ENCODE measurements around the gene CT45A5.
"Not testable (repeated sequence)": the region's sequence is repeated elsewhere in the genome, so short reads cannot be mapped to it uniquely, and the experiment has no call there.

CT45A5 gene, protein sequence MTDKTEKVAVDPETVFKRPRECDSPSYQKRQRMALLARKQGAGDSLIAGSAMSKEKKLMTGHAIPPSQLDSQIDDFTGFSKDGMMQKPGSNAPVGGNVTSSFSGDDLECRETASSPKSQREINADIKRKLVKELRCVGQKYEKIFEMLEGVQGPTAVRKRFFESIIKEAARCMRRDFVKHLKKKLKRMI
- total RNA-seq, result 0 reads per million in 3 donors

GRCh38 chrX:135785403-135785802 lies at the start of gene CT45A5:
CT45A5 (minus strand) TSS chrX:135785503; CDS start chrX:135781729, 3,774 bp downstream.
- not testable (repeated sequence) for H3K4me1 ChIP-seq (ENCODE audit: control insufficient read depth, insufficient read depth, low read length, poor library complexity, severe bottlenecking); H3K27ac ChIP-seq (ENCODE audit: insufficient read depth, low read length, poor library complexity, severe bottlenecking); H3K4me3 ChIP-seq (ENCODE audit: insufficient read depth, low read depth, low read length, poor library complexity, severe bottlenecking); H3K9me3 ChIP-seq (ENCODE audit: control insufficient read depth, low read length); H3K36me3 ChIP-seq (ENCODE audit: control insufficient read depth, insufficient read depth, low read length); H3K27me3 ChIP-seq (replicated peaks; ENCODE audit: control insufficient read depth, insufficient read depth, low read length, poor library complexity, severe bottlenecking); DNase-seq

DNA sequence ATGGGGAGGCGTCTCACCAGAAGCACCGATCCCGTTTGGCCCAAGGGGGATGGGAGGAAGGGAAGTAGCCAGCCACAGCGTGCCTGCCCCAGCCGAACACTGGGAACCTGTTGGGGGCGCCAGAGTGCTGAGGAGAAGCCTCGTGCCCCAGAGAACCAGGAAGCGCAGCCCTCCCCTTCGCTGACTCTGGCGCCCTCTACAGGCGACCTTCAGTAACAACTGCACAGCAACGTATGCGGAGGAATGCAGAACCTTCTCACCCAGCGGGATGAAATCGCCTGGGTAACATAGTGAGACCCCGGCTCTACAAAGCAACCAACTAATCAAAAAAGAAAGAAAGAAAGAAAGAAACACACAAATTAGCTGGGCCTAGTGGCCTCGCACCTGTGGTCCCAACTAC lies 34.6 kb upstream of the CT45A5 start, which contains the start of gene CT45A2:
Gene CT45A2, minus strand, starts transcription at position 101 of the 400 bp plus-strand sequence. CDS start 3,747 bp downstream, outside the sequence.
- not testable (repeated sequence) for H3K4me1 ChIP-seq (ENCODE audit: control insufficient read depth, insufficient read depth, low read length, poor library complexity, severe bottlenecking); H3K36me3 ChIP-seq (ENCODE audit: control insufficient read depth, insufficient read depth, low read length)

GRCh38 chrX:135802687-135803086 lies 17.4 kb upstream of the CT45A5 start, which contains the start of gene CT45A6:
CT45A6 (minus strand) TSS chrX:135802787; CDS start chrX:135798993, 3,794 bp downstream.
- not testable (repeated sequence) for DNase-seq; H3K36me3 ChIP-seq (ENCODE audit: control insufficient read depth, insufficient read depth, low read length); H3K4me1 ChIP-seq (ENCODE audit: control insufficient read depth, insufficient read depth, low read length, poor library complexity, severe bottlenecking); H3K4me3 ChIP-seq (ENCODE audit: insufficient read depth, low read depth, low read length, poor library complexity, severe bottlenecking); H3K27me3 ChIP-seq (replicated peaks; ENCODE audit: control insufficient read depth, insufficient read depth, low read length, poor library complexity, severe bottlenecking); H3K9me3 ChIP-seq (ENCODE audit: control insufficient read depth, low read length); H3K27ac ChIP-seq (ENCODE audit: insufficient read depth, low read length, poor library complexity, severe bottlenecking)

More for the DNA sequence above, 34.6 kb upstream of the CT45A5 start, which contains the start of gene CT45A2:
- not testable (repeated sequence) for DNase-seq; H3K9me3 ChIP-seq (ENCODE audit: control insufficient read depth, low read length); H3K27me3 ChIP-seq (replicated peaks; ENCODE audit: control insufficient read depth, insufficient read depth, low read length, poor library complexity, severe bottlenecking); H3K27ac ChIP-seq (ENCODE audit: insufficient read depth, low read length, poor library complexity, severe bottlenecking); H3K4me3 ChIP-seq (ENCODE audit: insufficient read depth, low read depth, low read length, poor library complexity, severe bottlenecking)

DNA sequence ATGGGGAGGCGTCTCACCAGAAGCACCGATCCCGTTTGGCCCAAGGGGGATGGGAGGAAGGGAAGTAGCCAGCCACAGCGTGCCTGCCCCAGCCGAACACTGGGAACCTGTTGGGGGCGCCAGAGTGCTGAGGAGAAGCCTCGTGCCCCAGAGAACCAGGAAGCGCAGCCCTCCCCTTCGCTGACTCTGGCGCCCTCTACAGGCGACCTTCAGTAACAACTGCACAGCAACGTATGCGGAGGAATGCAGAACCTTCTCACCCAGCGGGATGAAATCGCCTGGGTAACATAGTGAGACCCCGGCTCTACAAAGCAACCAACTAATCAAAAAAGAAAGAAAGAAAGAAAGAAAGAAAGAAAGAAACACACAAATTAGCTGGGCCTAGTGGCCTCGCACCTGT lies 17.2 kb downstream of the CT45A5 start, which contains the start of gene CT45A3:
Gene CT45A3, minus strand, starts transcription at position 101 of the 400 bp plus-strand sequence. CDS start 3,747 bp downstream, outside the sequence.
- not testable (repeated sequence) for DNase-seq

GRCh38 chrX:135744739-135745138 lies 40.6 kb downstream of the CT45A5 start:
- not testable (repeated sequence) for H3K27ac ChIP-seq (ENCODE audit: insufficient read depth, low read length, poor library complexity, severe bottlenecking); DNase-seq; H3K36me3 ChIP-seq (ENCODE audit: control insufficient read depth, insufficient read depth, low read length); H3K4me1 ChIP-seq (ENCODE audit: control insufficient read depth, insufficient read depth, low read length, poor library complexity, severe bottlenecking); H3K27me3 ChIP-seq (replicated peaks; ENCODE audit: control insufficient read depth, insufficient read depth, low read length, poor library complexity, severe bottlenecking); H3K4me3 ChIP-seq (ENCODE audit: insufficient read depth, low read depth, low read length, poor library complexity, severe bottlenecking); H3K9me3 ChIP-seq (ENCODE audit: control insufficient read depth, low read length)

More for the DNA sequence above, 17.2 kb downstream of the CT45A5 start, which contains the start of gene CT45A3:
- not testable (repeated sequence) for H3K4me3 ChIP-seq (ENCODE audit: insufficient read depth, low read depth, low read length, poor library complexity, severe bottlenecking); H3K36me3 ChIP-seq (ENCODE audit: control insufficient read depth, insufficient read depth, low read length); H3K27me3 ChIP-seq (replicated peaks; ENCODE audit: control insufficient read depth, insufficient read depth, low read length, poor library complexity, severe bottlenecking); H3K9me3 ChIP-seq (ENCODE audit: control insufficient read depth, low read length); H3K4me1 ChIP-seq (ENCODE audit: control insufficient read depth, insufficient read depth, low read length, poor library complexity, severe bottlenecking); H3K27ac ChIP-seq (ENCODE audit: insufficient read depth, low read length, poor library complexity, severe bottlenecking)

GRCh38 chrX:135741192-135741715 lies 44.0 kb downstream of the CT45A5 start:
- Histone ChIP-seq H3K9me3 (ENCODE audit: control insufficient read depth, low read length) (no peaks in the 10 kb centered on the region), H3K27me3 (replicated peaks; ENCODE audit: control insufficient read depth, insufficient read depth, low read length, poor library complexity, severe bottlenecking) (no peaks in the 10 kb centered on the region), H3K36me3 (ENCODE audit: control insufficient read depth, insufficient read depth, low read length) (no peaks in the 10 kb centered on the region), H3K27ac (ENCODE audit: insufficient read depth, low read length, poor library complexity, severe bottlenecking) (no peak overlapping the region), H3K4me3 (ENCODE audit: insufficient read depth, low read depth, low read length, poor library complexity, severe bottlenecking) (no peak overlapping the region), H3K4me1 (ENCODE audit: control insufficient read depth, insufficient read depth, low read length, poor library complexity, severe bottlenecking) (no peaks in the 10 kb centered on the region)
- no peak for DNase-seq

GRCh38 chrX:135740681-135741149 lies 44.6 kb downstream of the CT45A5 start:
- Histone ChIP-seq H3K27me3 (replicated peaks; ENCODE audit: control insufficient read depth, insufficient read depth, low read length, poor library complexity, severe bottlenecking) (no peaks in the 10 kb centered on the region), H3K4me1 (ENCODE audit: control insufficient read depth, insufficient read depth, low read length, poor library complexity, severe bottlenecking) (no peaks in the 10 kb centered on the region), H3K9me3 (ENCODE audit: control insufficient read depth, low read length) (no peaks in the 10 kb centered on the region), H3K27ac (ENCODE audit: insufficient read depth, low read length, poor library complexity, severe bottlenecking) (no peak overlapping the region), H3K36me3 (ENCODE audit: control insufficient read depth, insufficient read depth, low read length) (no peaks in the 10 kb centered on the region), H3K4me3 (ENCODE audit: insufficient read depth, low read depth, low read length, poor library complexity, severe bottlenecking) (no peak overlapping the region)
- DNase-seq, result peak in 2 of 3 donors; percentile 0 to 3

DNA sequence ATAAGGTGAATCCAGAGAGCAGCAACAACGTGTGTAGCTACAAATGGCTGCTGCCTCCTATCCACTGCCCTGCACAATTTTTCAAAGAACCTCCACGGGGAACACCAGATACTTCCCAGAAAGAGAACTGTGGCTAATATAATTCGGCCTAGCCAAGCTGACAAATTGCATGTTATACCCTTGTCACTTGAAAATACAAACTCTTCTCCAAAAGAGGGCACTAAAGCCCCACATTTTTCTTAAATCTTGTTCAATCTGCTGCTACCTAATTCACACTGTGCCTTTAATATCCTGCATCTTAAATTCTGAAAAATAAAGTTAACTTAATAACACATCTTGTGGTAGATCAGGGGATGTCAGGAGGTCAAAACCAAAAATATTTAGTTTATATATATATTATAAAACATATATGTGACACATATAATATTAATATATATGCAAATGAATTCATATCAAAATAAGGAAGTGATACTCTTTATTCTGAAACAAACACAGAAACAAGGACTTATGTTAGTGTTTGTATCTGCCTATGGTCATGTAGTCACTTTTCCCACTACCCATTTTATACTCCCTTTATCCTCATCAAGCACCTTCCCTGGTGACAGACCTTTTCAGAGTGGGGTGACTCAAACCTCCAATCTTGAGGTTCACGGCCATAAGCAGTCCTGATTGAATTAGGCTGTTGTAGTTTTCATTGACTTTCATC lies 47.8 kb downstream of the CT45A5 start:
- H3K9me3 ChIP-seq (ENCODE audit: control insufficient read depth, low read length), result no peaks in the 10 kb centered on the region
- no peak for DNase-seq

GRCh38 chrX:135734666-135735065 lies 50.6 kb downstream of the CT45A5 start:
- H3K27me3 ChIP-seq (replicated peaks; ENCODE audit: control insufficient read depth, insufficient read depth, low read length, poor library complexity, severe bottlenecking); DNase-seq; H3K4me3 ChIP-seq (ENCODE audit: insufficient read depth, low read depth, low read length, poor library complexity, severe bottlenecking); H3K4me1 ChIP-seq (ENCODE audit: control insufficient read depth, insufficient read depth, low read length, poor library complexity, severe bottlenecking); H3K9me3 ChIP-seq (ENCODE audit: control insufficient read depth, low read length); H3K27ac ChIP-seq (ENCODE audit: insufficient read depth, low read length, poor library complexity, severe bottlenecking); H3K36me3 ChIP-seq (ENCODE audit: control insufficient read depth, insufficient read depth, low read length): not testable (repeated sequence)

More for the DNA sequence above, 47.8 kb downstream of the CT45A5 start:
- Histone ChIP-seq H3K27me3 (replicated peaks; ENCODE audit: control insufficient read depth, insufficient read depth, low read length, poor library complexity, severe bottlenecking) (no peaks in the 10 kb centered on the region), H3K4me1 (ENCODE audit: control insufficient read depth, insufficient read depth, low read length, poor library complexity, severe bottlenecking) (no peaks in the 10 kb centered on the region), H3K27ac (ENCODE audit: insufficient read depth, low read length, poor library complexity, severe bottlenecking) (no peak overlapping the region), H3K4me3 (ENCODE audit: insufficient read depth, low read depth, low read length, poor library complexity, severe bottlenecking) (no peak overlapping the region), H3K36me3 (ENCODE audit: control insufficient read depth, insufficient read depth, low read length) (no peaks in the 10 kb centered on the region)
